ENCODE measurements around the gene SND1.

DNA sequence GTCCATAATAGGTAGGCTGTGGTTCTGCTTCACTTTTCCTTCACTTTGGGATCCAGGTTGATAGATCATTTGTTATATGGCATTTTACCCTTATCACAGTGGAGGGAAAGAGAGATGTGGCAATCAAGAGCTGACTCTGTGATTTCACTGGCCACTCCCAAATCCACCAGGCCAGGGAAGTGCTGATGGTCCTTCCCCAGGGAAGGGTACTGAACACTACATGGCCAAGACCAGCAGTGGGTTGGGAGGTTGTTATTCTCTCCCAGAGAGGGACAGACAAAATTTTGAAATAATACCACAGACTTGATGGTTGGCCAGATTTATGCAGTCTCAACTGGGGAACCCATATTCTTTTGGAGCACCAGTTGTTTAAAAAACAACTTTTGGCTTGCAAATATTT lies 102.5 kb downstream of the SND1 start:
- no peak for TF ChIP-seq EZH2 (IDR thresholded peaks at IDR 0.05; ENCODE audit: low read length, unreplicated experiment)
- TF ChIP-seq, protein P1, sequence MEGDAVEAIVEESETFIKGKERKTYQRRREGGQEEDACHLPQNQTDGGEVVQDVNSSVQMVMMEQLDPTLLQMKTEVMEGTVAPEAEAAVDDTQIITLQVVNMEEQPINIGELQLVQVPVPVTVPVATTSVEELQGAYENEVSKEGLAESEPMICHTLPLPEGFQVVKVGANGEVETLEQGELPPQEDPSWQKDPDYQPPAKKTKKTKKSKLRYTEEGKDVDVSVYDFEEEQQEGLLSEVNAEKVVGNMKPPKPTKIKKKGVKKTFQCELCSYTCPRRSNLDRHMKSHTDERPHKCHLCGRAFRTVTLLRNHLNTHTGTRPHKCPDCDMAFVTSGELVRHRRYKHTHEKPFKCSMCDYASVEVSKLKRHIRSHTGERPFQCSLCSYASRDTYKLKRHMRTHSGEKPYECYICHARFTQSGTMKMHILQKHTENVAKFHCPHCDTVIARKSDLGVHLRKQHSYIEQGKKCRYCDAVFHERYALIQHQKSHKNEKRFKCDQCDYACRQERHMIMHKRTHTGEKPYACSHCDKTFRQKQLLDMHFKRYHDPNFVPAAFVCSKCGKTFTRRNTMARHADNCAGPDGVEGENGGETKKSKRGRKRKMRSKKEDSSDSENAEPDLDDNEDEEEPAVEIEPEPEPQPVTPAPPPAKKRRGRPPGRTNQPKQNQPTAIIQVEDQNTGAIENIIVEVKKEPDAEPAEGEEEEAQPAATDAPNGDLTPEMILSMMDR (conservative IDR thresholded peaks at IDR 0.05; ENCODE audit: low read depth, low read length): no peak

Data from PC-3 (cell line).